HG03442 (cell line): ENCODE results near the gene SRMS.

Experiments used
- ATAC-seq: cut with Tn5 transposase; IDR thresholded peaks from one replicate; pipeline ENCODE4 v1.9.1; 2021; ENCODE audit warnings: mild to moderate bottlenecking, moderate library complexity; ENCODE audit not compliant: unreplicated experiment

SRMS gene

GRCh38 chr20:63492518-63492917 is 55.0 kb downstream of the SRMS start:
- ATAC-seq, result no peak

GRCh38 chr20:63491635-63492230 is 55.8 kb downstream of the SRMS start:
- no peak for ATAC-seq

DNA sequence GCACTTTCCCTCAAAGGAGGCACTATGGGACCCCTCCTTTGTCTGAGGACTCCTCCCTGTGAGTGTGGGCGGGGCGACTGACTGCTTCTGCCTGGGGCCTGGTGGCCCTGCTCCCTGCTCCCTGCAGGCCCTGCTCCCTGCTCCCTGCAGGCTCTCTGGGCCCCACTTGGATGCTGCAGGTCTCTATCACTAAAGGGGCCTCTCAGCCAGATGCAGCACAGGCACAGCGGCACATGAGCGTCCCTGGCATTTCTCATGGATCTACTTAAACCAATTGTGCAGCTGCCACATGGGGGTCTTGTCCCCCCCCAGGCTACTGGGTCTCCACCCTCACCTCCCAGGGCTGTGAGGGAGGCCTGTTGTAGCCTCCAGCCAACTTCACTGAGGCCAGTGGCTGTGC is 56.5 kb downstream of the SRMS start:
- no peak for ATAC-seq
